ENCODE results near the gene FARS2. TPM values are rescaled to one million over a fixed set of nuclear protein-coding genes. Genes with fewer than 3 reads are reported as not detected.

The FARS2 gene
- total RNA-seq, 1 experiment from 2014 or later, result 13.8 TPM

- Histone ChIP-seq H3K4me2 (ENCODE audit: low read length) (no peak overlapping the region), H3K4me3 (replicated peaks in 1 of 2; ENCODE audit: low read depth in 1 of 2, low read length in 2 of 2) (no peak overlapping the region), H3K9me2 (ENCODE audit: insufficient read depth) (no peaks in the 10 kb centered on the region), H3K27ac (ENCODE audit: low read depth, low read length) (no peak overlapping the region), H3K36me3 (ENCODE audit: control insufficient read depth in 1 of 2, insufficient read depth in 2 of 2, low read length in 2 of 2) (no peaks in the 10 kb centered on the region), H3K9ac (ENCODE audit: low read length) (no peak overlapping the region), H3K9me3 (ENCODE audit: control insufficient read depth in 1 of 2, insufficient read depth in 1 of 2, low read depth in 1 of 2, low read length in 2 of 2) (no peaks in the 10 kb centered on the region), H3K27me3 (ENCODE audit: insufficient read depth, low read length) (no peaks in the 10 kb centered on the region), H4K20me1 (ENCODE audit: insufficient read depth) (no peaks in the 10 kb centered on the region), H2AFZ (ENCODE audit: low read depth, low read length, poor library complexity, severe bottlenecking) (no peak overlapping the region), H3K4me1 (ENCODE audit: control insufficient read depth in 1 of 2, insufficient read depth in 2 of 2, low read length in 2 of 2) (no peaks in the 10 kb centered on the region), H3K79me2 (ENCODE audit: insufficient read depth, low read length) (peaks cover 17% of the 10 kb centered on the region)
- TF ChIP-seq CTCF (IDR thresholded peaks at IDR 0.05 in 2 of 3, conservative IDR thresholded peaks at IDR 0.05 in 1 of 3; ENCODE audit: borderline replicate concordance in 1 of 3, insufficient read depth in 1 of 3, low read depth in 2 of 3, low read length in 2 of 3), result no peak
- TF ChIP-seq EZH2 (IDR thresholded peaks at IDR 0.05), result no peak
- no peak for TF ChIP-seq RAD21 (IDR thresholded peaks at IDR 0.05; ENCODE audit: low read depth)
- no peak for TF ChIP-seq REST (IDR thresholded peaks at IDR 0.05; ENCODE audit: low read depth)
- TF ChIP-seq ELF1 (IDR thresholded peaks at IDR 0.05; ENCODE audit: borderline replicate concordance, low read depth), result no peak
- TF ChIP-seq SIN3A (IDR thresholded peaks at IDR 0.05; ENCODE audit: low read depth), result no peak
- no peak for TF ChIP-seq EZH2phosphoT487 (IDR thresholded peaks at IDR 0.05; ENCODE audit: borderline replicate concordance)
- TF ChIP-seq ATF3 (IDR thresholded peaks at IDR 0.05), result no peak
- no peak for TF ChIP-seq MAX (IDR thresholded peaks at IDR 0.05)
- TF ChIP-seq ZNF274 (IDR thresholded peaks at IDR 0.05; ENCODE audit: low read depth, low read length), result no peak
- no peak for TF ChIP-seq ZFX (IDR thresholded peaks at IDR 0.05)
- no peak for TF ChIP-seq EGR1 (IDR thresholded peaks at IDR 0.05; ENCODE audit: low read depth)
- TF ChIP-seq FOSL1 (IDR thresholded peaks at IDR 0.05; ENCODE audit: low read depth), result no peak
- no peak for TF ChIP-seq JUND (IDR thresholded peaks at IDR 0.05)
- TF ChIP-seq CEBPB (IDR thresholded peaks at IDR 0.05; ENCODE audit: low read depth), result no peak
- TF ChIP-seq CBX3 (IDR thresholded peaks at IDR 0.05; ENCODE audit: low read depth), result no peak
- TF ChIP-seq TCF7L2 (IDR thresholded peaks at IDR 0.05; ENCODE audit: borderline replicate concordance, extremely low read depth, insufficient read depth, insufficient read length), result no peak
- no peak for TF ChIP-seq SP1 (IDR thresholded peaks at IDR 0.05; ENCODE audit: low read depth)
- no peak for TF ChIP-seq POLR2AphosphoS5 (IDR thresholded peaks at IDR 0.05; ENCODE audit: low read depth, low read length)
- TF ChIP-seq YY1 (IDR thresholded peaks at IDR 0.05; ENCODE audit: extremely low read depth, insufficient replicate concordance, low read depth, low read length), result no peak
- ChIA-PET POLR2A (no interaction called here), RAD21 (ENCODE audit: low non-redundant PET in 1 of 2, low total read pairs in 2 of 2, uncharacterized antibody in 2 of 2, unreplicated experiment in 2 of 2) (no interaction called here), CTCF (interaction anchor here (1.3 kb wide), 1 partner anchor 15 kb away, joined by 3 read pairs; no protein-coding TSS in a partner anchor)
- DNase-seq (ENCODE audit: low read depth, low spot score), result no peak
- intact Hi-C loops (cut with micrococcal nuclease), result no loop called here
- no peak for ATAC-seq
- BruUV-seq (replicated peaks), result no TSS peak
Measured at GRCh38 chr6:5229356-5229755, 32.0 kb upstream of the FARS2 start.

Data from HCT116 (cell line).